Common myeloid progenitor, CD34-positive (primary cell): Measurements from ENCODE around the gene DTNBP1.
"Not testable (repeated sequence)": the region's sequence is repeated elsewhere in the genome, so short reads cannot be mapped to it uniquely, and the experiment has no call there.

Source experiments
- CTCF ChIA-PET: fragments of 350-600 bp; sonication (Branson Sonifier 250); formaldehyde crosslinking; loops from one replicate; lab custom pipeline; 2021; ENCODE audit warnings: antibody characterized with exemption; lab: Charles Lee
- POLR2A ChIA-PET: fragments of 350-600 bp; sonication (Branson Sonifier 250); formaldehyde crosslinking; loops from one replicate; lab custom pipeline; 2021; ENCODE audit warnings: antibody characterized with exemption; lab: Charles Lee
- DNase-seq, 3 donors: peaks; one replicate each; pipeline versions ENCODE4 v3.0.0 to v3.0.0-alpha.2; 2013
- H3K27ac ChIP-seq, 2 experiments: 1 replicate in 1 of 2; 2 replicates in 1 of 2; pipeline ENCODE4 v1.7.0; 2013; ENCODE audit warnings: inconsistent platforms in 2 of 2, low read length in 2 of 2, mild to moderate bottlenecking in 2 of 2, low read depth in 1 of 2, moderate library complexity in 1 of 2; ENCODE audit not compliant: severe bottlenecking in 2 of 2, insufficient read depth in 1 of 2, poor library complexity in 1 of 2
- H3K27me3 ChIP-seq, 5 experiments: replicated peaks in 2 of 5; 1 replicate in 3 of 5; 2 replicates in 2 of 5; pipeline versions ENCODE4 v1.6.1 to v1.7.0; 2013; ENCODE audit warnings: low read length in 4 of 5, mild to moderate bottlenecking in 2 of 5, moderate library complexity in 2 of 5, inconsistent platforms in 1 of 5; ENCODE audit not compliant: insufficient read depth in 5 of 5, control insufficient read depth in 4 of 5
- H3K36me3 ChIP-seq, 4 experiments: 1 replicate in 2 of 4; 2 replicates in 2 of 4; pipeline versions ENCODE4 v1.6.1 to v1.7.0; 2013; ENCODE audit warnings: low read length in 3 of 4, control low read depth in 1 of 4, mild to moderate bottlenecking in 1 of 4; ENCODE audit not compliant: control insufficient read depth in 4 of 4, insufficient read depth in 4 of 4
- H3K4me1 ChIP-seq, 4 experiments: 1 replicate in 3 of 4; 2 replicates in 1 of 4; pipeline versions ENCODE4 v1.6.1 to v1.7.1; 2013; ENCODE audit warnings: low read length in 3 of 4, mild to moderate bottlenecking in 3 of 4, control low read depth in 1 of 4, inconsistent platforms in 1 of 4, moderate library complexity in 1 of 4; ENCODE audit not compliant: control insufficient read depth in 4 of 4, insufficient read depth in 4 of 4; ENCODE audit errors: control extremely low read depth in 1 of 4
- H3K4me3 ChIP-seq, 7 experiments: 1 replicate in 4 of 7; 2 replicates in 3 of 7; pipeline versions ENCODE4 v1.5.1 to v1.7.0; 2013; ENCODE audit warnings: mild to moderate bottlenecking in 7 of 7, low read length in 6 of 7, moderate library complexity in 6 of 7, inconsistent platforms in 2 of 7, low read depth in 2 of 7, control low read depth in 1 of 7; ENCODE audit not compliant: insufficient read depth in 4 of 7, control insufficient read depth in 1 of 7; ENCODE audit errors: extremely low read depth in 1 of 7
- H3K9me3 ChIP-seq, 5 experiments: 1 replicate in 4 of 5; 2 replicates in 1 of 5; pipeline versions ENCODE4 v1.6.1 to v1.7.1; 2013; ENCODE audit warnings: low read length in 4 of 5, mild to moderate bottlenecking in 2 of 5, inconsistent platforms in 1 of 5, low read depth in 1 of 5, moderate library complexity in 1 of 5; ENCODE audit not compliant: control insufficient read depth in 4 of 5, insufficient read depth in 2 of 5; ENCODE audit errors: control extremely low read depth in 1 of 5
- WGBS: methylation state at CpG from one replicate; pipeline ENCODE4 v1.1.5; 2013; ENCODE audit not compliant: insufficient coverage; 5-methylcytosine and 5-hydroxymethylcytosine counted together

The DTNBP1 gene

DNA sequence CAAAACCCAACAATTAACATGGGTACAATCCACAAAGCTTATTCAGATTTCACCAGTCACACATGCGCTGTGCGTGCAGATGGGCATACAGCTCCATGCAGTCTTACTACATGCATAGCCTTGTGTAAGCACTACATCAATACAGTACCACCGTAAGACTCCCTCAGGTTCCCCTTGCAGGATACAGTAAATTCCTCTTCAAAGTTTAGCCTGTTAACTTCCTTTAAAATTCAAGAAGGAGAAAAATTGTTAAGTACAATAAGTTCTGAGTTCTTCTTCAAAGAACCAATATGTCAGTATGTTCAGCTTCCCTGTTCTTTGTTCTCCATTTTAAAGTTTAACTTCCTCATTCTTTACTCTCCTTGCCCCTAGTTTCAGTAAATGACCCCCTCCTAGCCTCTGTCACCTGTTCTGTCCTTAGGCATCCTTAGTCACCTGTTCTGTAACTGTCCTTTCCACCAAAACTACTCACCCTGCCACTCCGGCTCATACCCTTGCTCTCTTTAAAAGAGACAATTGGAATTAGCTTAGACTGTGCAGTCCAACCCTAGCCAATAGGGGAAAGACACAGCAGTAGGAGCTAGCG is 119.4 kb downstream of the DTNBP1 start:
- H3K27me3 ChIP-seq, H3K4me1 ChIP-seq, H3K4me3 ChIP-seq, POLR2A ChIA-PET, H3K27ac ChIP-seq: not testable (repeated sequence)
- H3K9me3 ChIP-seq = peaks cover 0 to 14% (median 7%) of the 10 kb centered on the region in 5 experiments
- CTCF ChIA-PET = interaction anchor here (0.6 kb wide), 1 partner anchor 1873 kb away, joined by 3 read pairs; no protein-coding TSS in a partner anchor
- peaks cover 0 to 11% (median 2%) of the 10 kb centered on the region in 4 experiments for H3K36me3 ChIP-seq
- DNase-seq = peak in 1 of 3 donors; percentile 42
- 100% methylated on average over 4 of the region's 5 CpGs for WGBS

DNA sequence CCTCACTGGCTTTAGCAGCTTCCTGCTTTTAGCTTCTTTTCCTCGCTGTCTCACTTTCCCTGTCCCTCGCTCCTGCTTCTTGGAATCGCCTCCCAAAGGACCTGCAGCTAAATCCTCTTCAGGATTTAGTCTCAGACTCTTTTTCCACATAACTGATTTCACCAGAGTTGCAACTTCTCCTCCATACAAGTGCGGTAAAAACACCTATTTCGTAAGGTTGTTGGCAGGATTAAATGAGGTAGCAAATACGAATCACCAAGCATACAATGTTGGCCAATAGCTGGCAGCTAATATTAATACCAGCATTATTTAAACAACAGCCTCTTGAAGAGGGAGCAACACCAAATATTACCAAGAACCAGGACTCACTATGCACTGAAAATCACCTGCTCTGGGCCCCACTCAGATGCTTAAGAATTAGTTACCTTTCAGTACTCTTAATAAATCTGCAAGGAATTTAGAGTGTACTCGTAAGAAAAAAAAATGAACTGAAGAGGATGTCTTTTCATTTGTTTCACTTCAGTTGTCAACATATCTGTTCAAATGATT is 123.0 kb downstream of the DTNBP1 start:
- H3K9me3 ChIP-seq = peaks cover 0 to 14% (median 8%) of the 10 kb centered on the region in 5 experiments
- ChIA-PET CTCF (no interaction called here), POLR2A (interaction anchor here (0.7 kb wide), 1 partner anchor 948 kb away, joined by 3 read pairs; no protein-coding TSS in a partner anchor)
- 100% methylated on average over 5 of the region's 7 CpGs for WGBS
- H3K4me1 ChIP-seq = peaks cover 0 to 15% (median 7%) of the 10 kb centered on the region in 4 experiments
- no peak overlapping the region for H3K4me3 ChIP-seq
- no peaks in the 10 kb centered on the region for H3K27me3 ChIP-seq
- H3K36me3 ChIP-seq = peaks cover 0 to 16% (median 2%) of the 10 kb centered on the region in 4 experiments
- no peak overlapping the region for H3K27ac ChIP-seq
- DNase-seq = no peak

DNA sequence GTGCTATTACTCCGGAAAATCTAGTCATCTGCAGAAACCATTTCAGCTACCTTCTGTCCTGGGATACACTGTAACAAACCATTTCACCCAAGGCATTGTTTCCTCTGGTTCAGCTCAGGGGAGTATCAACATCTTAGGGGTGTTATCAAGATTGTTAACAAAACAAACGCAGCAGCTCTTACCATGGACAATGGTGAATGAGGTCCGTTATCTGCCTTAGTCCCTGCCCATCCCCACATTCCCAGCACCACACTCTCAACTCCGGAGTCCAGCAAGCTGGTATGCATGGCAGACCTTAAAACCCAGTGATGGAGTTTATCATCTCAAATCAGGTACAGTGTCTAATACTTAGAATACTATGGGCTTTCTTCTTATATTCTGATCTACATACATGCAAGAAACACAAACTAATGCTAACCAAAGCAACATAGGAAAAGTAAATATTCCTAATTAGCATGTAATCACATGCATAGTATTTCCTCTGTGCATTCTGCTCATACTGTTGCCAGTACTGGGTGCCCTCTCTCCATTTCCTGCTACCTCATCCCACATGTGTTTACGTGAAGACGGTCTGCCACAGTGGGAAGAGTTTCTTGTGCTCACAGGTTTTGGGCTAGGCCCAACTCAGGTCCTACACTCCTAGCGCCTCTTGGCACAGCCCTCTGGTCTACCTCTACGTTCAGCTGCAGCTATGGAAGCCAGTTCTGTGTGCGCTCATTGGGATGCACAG is 123.9 kb downstream of the DTNBP1 start:
- Histone ChIP-seq H3K4me1 (peaks cover 0 to 18% (median 8%) of the 10 kb centered on the region in 4 experiments), H3K27ac (no peak overlapping the region), H3K4me3 (no peak overlapping the region), H3K36me3 (peaks cover 0 to 16% (median 2%) of the 10 kb centered on the region in 4 experiments), H3K9me3 (peaks cover 0 to 12% (median 6%) of the 10 kb centered on the region in 5 experiments), H3K27me3 (no peaks in the 10 kb centered on the region)
- 90% methylated on average over 6 of the region's 9 CpGs for WGBS
- DNase-seq = no peak
- POLR2A ChIA-PET = no interaction called here
- CTCF ChIA-PET = interaction anchor here (0.6 to 1.0 kb wide), 2 partner anchors 11 to 437 kb away, joined by 3 read pairs; no protein-coding TSS in a partner anchor

DNA sequence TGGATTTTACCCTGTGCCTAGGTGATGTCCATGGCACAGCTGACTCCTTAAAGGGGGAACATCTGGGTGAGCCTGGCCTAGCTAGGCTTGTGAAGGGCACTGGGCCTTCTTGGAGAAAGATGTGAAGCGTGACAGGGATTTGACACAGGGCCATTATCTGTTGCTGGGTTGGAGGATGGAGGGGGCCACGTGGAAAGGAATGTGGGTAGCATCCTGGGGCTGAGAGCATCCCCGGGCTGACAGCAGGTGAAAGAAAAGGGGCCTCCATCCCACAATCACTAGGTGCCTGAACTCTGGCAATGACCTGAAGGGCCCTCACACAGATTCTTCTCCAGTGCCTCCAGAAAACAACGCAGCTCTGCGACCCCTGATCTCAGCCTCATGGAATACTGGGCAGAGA is 124.7 kb downstream of the DTNBP1 start:
- ChIA-PET CTCF (interaction anchor here (1.0 kb wide), 1 partner anchor 12 kb away, joined by 3 read pairs; no protein-coding TSS in a partner anchor), POLR2A (no interaction called here)
- no peaks in the 10 kb centered on the region for H3K27me3 ChIP-seq
- H3K36me3 ChIP-seq = peaks cover 2 to 24% (median 3%) of the 10 kb centered on the region in 4 experiments
- WGBS = 98% methylated on average over 5 of the region's 5 CpGs
- H3K27ac ChIP-seq = no peak overlapping the region
- DNase-seq = no peak
- no peak overlapping the region for H3K4me3 ChIP-seq
- peaks cover 0 to 9% (median 0%) of the 10 kb centered on the region in 5 experiments for H3K9me3 ChIP-seq
- H3K4me1 ChIP-seq = peaks cover 0 to 20% (median 8%) of the 10 kb centered on the region in 4 experiments

DNA sequence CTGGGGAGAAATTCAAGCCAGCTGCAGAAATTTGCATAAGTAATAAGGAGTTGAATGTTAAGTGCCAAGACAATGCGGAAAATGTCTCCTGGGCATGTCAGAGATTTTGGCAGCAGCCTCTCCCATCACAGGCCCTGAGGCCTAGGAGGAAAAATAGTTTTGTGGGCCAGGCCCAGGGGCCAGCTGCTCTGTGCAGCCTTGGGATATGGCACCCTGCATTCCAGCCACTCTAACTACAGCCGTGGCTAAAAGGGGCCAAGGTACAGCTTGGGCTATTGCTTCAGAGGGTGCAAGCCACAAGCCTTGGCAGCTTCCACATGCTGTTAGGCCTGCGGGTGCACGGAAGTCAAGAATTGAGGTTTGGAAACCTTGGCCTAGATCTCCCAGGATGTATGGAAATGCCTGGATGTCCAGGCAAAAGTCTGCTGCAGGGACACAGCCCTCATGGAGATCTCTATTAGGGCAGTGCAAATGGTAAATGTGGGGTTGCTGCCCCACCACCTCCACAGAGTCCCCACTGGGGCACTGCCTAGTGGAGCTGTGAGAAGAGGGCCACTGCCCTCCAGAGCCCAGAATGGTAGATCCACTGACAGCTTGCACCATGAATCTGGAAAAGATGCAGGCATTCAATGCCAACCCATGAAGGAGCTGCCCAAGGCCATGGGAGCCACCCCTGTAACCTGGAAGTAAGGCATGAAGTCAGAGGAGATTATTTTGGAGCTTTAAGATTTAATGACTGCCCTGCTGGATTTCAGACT is 126.5 kb downstream of the DTNBP1 start:
- no peak for DNase-seq
- H3K36me3 ChIP-seq = peaks cover 2 to 36% (median 9%) of the 10 kb centered on the region in 4 experiments
- H3K4me1 ChIP-seq = peaks cover 0 to 19% (median 8%) of the 10 kb centered on the region in 4 experiments
- peaks cover 0 to 9% (median 0%) of the 10 kb centered on the region in 5 experiments for H3K9me3 ChIP-seq
- H3K4me3 ChIP-seq = no peak overlapping the region
- H3K27ac ChIP-seq = no peak overlapping the region
- no peaks in the 10 kb centered on the region for H3K27me3 ChIP-seq
- ChIA-PET CTCF (no interaction called here), POLR2A (no interaction called here)
- 98% methylated on average over 4 of the region's 4 CpGs for WGBS

DNA sequence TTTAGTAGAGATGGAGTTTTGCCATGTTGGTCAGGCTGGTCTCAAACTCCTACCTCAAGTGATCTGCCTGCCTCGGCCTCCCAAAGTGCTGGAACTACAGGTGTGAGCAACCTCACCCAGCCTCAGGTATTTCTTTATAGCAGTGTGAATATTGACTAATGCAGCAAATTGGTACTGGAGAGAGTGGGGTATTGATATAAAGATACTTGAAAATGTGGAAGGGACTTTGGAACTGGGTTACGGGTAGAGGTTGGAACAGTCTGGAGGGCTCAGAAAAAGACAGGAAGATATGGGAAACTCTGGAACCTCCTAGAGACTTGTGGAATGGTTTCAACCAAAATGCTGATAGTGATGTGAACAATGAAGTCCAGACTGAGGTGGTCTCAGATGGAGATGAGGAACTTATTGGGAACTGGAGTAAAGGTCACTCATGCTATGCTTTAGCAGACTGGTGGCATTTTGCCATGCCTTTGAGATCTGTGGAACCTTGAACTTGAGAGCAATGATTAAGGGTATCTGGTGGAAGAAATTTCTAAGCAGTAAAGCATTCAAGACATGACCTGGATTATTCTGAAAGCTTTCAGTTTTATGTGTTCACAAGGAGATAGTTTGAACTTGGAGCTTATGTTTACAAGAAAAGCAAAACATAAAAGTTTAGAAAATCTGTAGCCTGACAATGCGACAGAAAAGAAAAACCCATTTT is 127.2 kb downstream of the DTNBP1 start:
- no peaks in the 10 kb centered on the region for H3K27me3 ChIP-seq

More for the DNA sequence above, 127.2 kb downstream of the DTNBP1 start:
- ChIA-PET POLR2A (interaction anchor here (1.0 kb wide), 1 partner anchor 14 kb away, joined by 3 read pairs; no protein-coding TSS in a partner anchor), CTCF (interaction anchor here (1.5 to 1.6 kb wide), 2 partner anchors 12 to 14 kb away, joined by 4 read pairs; no protein-coding TSS in a partner anchor)
- Histone ChIP-seq H3K36me3 (peaks cover 2 to 43% (median 12%) of the 10 kb centered on the region in 4 experiments), H3K27ac (no peak overlapping the region), H3K4me3 (no peak overlapping the region), H3K4me1 (peaks cover 0 to 19% (median 8%) of the 10 kb centered on the region in 4 experiments), H3K9me3 (peaks cover 0 to 9% (median 0%) of the 10 kb centered on the region in 5 experiments)
- DNase-seq = no peak
- WGBS = 93% methylated on average over 2 of the region's 3 CpGs
